Epithelial cell of esophagus (primary cell): ENCODE measurements around the gene RGS14.

Experiments used
- DNase-seq: peaks from one replicate; pipeline ENCODE4 v3.0.0; 2010; ENCODE audit warnings: low read depth
- H3K4me3 ChIP-seq: 2 replicates; pipeline ENCODE4 v1.5.1; 2011; ENCODE audit warnings: mild to moderate bottlenecking, low read length, control low read depth
- CTCF ChIP-seq: IDR thresholded peaks from 2 replicates; pipeline ENCODE4 v1.5.1; 2011; ENCODE audit warnings: low read depth, mild to moderate bottlenecking, low read length, control low read depth, inconsistent platforms; ENCODE audit not compliant: insufficient read depth; ENCODE audit errors: missing control alignments

Gene RGS14

DNA sequence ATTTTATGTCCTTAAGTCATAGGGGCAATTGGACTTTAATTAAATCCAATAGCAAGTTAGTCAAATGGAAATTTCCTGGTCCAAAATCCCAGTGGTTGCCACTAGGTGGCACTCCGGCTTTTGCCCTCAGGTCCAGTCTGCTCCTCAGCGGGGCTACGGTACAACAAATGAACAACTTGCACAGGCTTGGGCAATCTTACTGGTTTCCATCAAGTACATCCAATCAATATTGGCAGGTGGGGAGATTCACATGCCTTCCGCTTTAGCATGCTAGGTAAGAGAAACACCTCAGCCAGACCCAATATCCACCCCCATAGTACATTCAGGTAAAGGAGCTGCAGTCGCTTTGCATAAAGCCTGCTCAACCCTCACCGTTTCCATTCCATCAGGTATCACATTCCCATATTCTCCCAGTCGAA is 39.8 kb upstream of the RGS14 start:
- peak; percentile 93 for TF ChIP-seq CTCF
- DNase-seq, result peak; percentile 82
- no peak overlapping the region for H3K4me3 ChIP-seq

- no peak for DNase-seq
- no peak for TF ChIP-seq CTCF
- H3K4me3 ChIP-seq, result no peak overlapping the region
Observed at GRCh38 chr5:177319913-177320588, 37.7 kb upstream of the RGS14 start.

DNA sequence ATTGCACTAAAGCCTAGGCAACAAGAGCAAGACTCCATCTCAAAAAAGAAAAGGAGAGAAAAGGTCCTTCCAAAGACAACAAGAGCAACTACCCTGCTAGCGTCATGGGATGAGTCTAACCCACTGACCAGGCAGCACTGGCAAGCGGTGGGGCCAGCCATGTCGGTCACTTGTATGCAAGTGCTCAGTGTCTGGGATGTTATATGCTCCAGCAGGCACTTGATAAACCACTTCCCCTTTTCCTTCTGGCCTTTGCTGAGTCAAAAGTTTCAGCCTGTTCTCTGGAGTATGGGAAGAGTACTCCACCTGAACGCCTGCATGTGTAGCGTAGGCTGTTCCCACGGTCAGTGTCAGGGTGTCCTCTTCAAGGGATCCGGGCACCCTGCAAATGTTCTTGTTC is 36.8 kb upstream of the RGS14 start:
- H3K4me3 ChIP-seq, result no peak overlapping the region
- TF ChIP-seq CTCF, result no peak
- no peak for DNase-seq

GRCh38 chr5:177325868-177326381 is 31.8 kb upstream of the RGS14 start:
- no peak for TF ChIP-seq CTCF
- DNase-seq, result no peak
- no peak overlapping the region for H3K4me3 ChIP-seq

DNA sequence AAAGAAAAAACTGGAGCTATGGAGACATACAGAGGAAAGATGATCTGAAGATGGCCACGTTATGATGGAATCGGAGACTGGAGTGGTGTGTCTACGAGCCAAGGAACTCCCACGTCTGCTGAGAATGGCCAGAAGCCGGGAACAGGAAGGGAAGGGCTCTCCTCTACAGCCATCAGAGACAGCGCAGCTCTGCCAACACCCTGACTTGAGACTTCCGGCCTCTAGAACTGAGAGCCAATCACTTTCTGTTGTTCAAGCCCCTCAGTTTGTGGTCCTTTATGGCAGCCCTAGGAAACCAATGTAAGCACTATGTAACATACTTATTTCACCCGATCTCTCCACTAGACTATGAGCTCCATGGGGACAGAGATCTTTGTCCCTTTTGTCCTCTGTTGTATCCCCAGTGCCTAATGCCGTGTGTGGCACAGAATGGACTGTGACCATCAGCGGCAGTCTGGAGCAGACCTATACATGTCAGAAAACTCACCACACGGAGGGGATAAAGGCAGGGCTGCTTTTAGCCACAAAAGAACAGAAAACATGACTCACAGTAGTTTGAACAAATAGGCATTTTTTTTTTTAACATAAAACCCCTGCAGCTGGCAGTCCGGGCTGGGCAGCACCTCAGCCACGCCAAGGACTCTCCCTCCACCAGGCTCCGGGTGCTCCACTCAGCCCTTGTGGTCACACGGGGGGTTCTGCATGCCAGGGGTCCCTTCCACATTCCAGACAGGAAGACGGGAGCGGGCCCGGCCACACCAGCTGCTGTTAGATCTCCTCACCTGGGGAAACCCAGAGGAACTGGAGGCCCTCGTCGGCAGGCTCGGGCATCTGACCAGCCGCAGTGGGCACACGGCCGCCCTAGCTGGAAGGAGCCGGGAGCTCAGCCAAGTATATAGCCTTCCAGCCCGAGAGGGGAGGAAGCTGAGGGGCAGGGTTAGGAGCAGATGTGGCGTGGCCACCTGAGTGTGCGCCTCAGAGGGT is 29.9 kb upstream of the RGS14 start:
- no peak overlapping the region for H3K4me3 ChIP-seq
- DNase-seq, result no peak
- no peak for TF ChIP-seq CTCF

DNA sequence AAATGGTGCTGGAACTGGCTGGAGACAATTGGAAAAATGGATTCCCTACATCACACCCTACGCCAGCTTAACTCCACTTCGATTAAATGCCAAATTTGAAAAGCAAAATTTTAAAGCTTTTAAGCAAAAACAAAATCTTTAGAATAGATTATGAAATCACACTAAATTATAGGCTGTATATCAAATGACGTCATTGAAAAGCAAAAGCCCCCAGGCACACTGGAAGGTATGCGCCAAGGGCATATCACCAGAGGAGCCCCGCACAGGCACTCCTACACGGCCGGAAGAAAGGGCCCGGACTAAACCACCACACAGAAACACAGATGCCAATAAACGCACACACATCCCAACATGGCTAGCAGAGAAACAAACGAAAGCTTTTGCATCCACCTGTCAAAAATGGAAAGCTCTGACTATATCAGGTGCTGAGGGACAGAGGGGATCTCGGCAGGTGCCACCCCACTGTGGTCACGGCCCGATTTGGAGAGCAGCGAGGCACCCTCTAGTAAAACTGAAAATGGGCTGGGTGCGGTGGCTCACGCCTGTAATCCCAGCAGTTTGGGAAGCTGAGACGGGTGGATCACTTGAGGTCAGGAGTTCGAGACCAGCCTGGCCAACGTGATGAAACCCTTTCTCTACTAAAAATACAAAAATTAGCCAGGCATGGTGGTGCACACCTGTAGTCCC is 29.0 kb upstream of the RGS14 start:
- H3K4me3 ChIP-seq, result no peak overlapping the region
- DNase-seq, result no peak
- no peak for TF ChIP-seq CTCF
